Retina (tissue), 1 donor: Measurements from ENCODE around the gene PMIS2.

ENCODE experiments used
- DNase-seq: peaks from one replicate; pipeline ENCODE4 v3.0.0-alpha.2; 2016

Gene PMIS2

DNA sequence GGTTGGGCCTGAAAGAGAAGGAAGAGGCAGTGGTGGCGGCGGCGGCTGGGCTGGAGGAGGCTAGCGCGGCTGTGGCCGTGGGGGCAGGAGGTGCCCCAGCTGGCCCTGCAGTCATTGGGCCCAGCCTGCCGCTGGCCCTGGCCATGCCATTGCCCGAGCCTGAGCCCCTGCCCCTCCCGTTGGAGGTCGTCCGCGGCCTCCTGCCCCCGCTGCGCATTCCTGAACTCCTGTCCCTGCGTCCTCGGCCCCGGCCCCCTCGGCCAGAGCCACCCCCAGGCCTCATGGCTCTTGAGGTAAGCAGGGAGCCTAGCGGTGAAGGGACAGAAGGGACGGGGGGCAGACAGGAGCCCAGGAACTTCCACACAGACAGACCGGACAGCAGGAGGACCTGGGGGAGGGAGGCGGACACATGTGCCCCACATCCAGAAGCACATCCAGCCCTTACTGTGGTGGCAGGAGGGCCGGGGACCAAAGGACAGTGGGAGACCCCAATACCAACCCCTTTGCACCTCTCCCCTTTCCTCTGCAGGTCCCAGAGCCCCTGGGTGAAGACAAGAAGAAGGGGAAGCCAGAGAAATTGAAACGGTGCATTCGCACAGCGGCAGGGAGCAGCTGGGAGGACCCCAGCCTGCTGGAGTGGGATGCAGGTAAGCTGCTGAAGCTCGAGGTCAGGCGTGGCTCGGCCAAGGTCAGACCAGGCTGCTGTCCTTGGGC lies 47.9 kb downstream of the PMIS2 start:
- DNase-seq = no peak

DNA sequence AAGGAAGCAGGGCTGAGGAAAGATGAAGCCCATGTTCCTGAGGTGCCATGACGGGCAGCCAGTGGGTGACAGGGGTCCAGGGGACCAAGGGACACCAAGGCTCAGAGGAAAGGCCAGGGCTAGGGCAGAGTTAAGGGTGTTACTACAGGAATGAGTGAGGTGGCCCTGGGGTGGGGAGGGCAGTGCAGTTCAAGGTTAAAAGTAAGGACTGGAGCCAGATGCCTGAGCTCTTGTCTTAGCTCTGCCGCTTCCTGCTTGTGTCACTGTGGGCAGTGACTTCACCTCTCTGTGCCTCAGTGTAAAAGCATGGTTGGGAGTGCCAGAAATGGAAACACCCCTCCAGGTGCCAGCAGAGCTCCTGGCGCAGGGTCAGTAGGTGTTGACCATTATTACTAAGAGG lies 50.7 kb downstream of the PMIS2 start:
- no peak for DNase-seq
